ENCODE data around the gene LIMA1. TPM values are rescaled to one million over a fixed set of nuclear protein-coding genes. Genes with fewer than 3 reads are reported as not detected.

LIMA1 gene
- total and polyA plus RNA-seq, 9 of the 15 experiments (the other 6 are each of a cell fraction or from before 2014, with no cell fraction given) = 20.2 to 37.8 (median 27.3) TPM

DNA sequence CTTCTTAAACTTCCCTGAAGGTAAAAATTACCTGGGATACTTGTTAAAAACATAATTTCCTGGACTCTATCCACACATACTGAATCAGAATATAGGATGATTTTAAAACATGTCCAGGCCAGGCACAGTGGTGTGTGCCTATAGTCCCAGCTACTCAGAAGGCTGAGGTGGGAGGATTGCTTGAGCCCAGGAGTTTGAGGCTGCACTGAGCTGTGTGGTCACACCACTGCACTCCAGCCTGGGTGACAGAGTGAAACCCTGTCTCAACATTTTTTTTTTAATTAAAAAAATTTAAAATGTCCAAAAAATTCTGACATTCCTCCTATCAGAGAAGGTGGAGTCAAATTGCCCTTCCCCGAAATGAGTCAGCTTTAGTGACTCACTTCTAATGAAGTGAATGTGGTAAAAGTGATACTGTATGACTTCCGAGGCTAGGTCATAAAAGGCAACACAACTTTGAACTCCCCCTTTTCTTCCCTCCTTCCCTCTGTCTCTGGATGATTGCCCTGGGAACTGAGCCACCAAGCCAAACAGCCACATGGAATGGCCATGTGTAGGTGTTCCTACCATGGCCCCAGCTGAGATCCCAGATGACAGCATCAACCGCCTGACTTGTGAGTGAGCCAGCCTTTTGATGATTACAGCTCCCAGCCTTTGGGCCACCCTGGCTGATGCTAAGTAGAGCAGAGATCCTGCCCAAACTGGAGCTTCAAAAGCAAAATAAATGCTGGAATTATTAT is 36.3 kb downstream of the LIMA1 start (continued):
- TF ChIP-seq, protein P1, sequence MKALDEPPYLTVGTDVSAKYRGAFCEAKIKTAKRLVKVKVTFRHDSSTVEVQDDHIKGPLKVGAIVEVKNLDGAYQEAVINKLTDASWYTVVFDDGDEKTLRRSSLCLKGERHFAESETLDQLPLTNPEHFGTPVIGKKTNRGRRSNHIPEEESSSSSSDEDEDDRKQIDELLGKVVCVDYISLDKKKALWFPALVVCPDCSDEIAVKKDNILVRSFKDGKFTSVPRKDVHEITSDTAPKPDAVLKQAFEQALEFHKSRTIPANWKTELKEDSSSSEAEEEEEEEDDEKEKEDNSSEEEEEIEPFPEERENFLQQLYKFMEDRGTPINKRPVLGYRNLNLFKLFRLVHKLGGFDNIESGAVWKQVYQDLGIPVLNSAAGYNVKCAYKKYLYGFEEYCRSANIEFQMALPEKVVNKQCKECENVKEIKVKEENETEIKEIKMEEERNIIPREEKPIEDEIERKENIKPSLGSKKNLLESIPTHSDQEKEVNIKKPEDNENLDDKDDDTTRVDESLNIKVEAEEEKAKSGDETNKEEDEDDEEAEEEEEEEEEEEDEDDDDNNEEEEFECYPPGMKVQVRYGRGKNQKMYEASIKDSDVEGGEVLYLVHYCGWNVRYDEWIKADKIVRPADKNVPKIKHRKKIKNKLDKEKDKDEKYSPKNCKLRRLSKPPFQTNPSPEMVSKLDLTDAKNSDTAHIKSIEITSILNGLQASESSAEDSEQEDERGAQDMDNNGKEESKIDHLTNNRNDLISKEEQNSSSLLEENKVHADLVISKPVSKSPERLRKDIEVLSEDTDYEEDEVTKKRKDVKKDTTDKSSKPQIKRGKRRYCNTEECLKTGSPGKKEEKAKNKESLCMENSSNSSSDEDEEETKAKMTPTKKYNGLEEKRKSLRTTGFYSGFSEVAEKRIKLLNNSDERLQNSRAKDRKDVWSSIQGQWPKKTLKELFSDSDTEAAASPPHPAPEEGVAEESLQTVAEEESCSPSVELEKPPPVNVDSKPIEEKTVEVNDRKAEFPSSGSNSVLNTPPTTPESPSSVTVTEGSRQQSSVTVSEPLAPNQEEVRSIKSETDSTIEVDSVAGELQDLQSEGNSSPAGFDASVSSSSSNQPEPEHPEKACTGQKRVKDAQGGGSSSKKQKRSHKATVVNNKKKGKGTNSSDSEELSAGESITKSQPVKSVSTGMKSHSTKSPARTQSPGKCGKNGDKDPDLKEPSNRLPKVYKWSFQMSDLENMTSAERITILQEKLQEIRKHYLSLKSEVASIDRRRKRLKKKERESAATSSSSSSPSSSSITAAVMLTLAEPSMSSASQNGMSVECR (CRISPR knock-in tag; IDR thresholded peaks at IDR 0.05) = no peak
- TF ChIP-seq NEUROD1 (IDR thresholded peaks at IDR 0.05; ENCODE audit: borderline replicate concordance, low read depth, low read length, partially characterized antibody) = no peak
- no peak for TF ChIP-seq KLF1 (tag; IDR thresholded peaks at IDR 0.05)
- TF ChIP-seq MYNN (IDR thresholded peaks at IDR 0.05) = peak; percentile 95; the same call in 1 of the 2 replicates
- TF ChIP-seq MYNN (CRISPR knock-in tag; IDR thresholded peaks at IDR 0.05) = no peak
- TF ChIP-seq GATAD2B (IDR thresholded peaks at IDR 0.05; ENCODE audit: borderline replicate concordance) = no peak
- TF ChIP-seq, protein P2, sequence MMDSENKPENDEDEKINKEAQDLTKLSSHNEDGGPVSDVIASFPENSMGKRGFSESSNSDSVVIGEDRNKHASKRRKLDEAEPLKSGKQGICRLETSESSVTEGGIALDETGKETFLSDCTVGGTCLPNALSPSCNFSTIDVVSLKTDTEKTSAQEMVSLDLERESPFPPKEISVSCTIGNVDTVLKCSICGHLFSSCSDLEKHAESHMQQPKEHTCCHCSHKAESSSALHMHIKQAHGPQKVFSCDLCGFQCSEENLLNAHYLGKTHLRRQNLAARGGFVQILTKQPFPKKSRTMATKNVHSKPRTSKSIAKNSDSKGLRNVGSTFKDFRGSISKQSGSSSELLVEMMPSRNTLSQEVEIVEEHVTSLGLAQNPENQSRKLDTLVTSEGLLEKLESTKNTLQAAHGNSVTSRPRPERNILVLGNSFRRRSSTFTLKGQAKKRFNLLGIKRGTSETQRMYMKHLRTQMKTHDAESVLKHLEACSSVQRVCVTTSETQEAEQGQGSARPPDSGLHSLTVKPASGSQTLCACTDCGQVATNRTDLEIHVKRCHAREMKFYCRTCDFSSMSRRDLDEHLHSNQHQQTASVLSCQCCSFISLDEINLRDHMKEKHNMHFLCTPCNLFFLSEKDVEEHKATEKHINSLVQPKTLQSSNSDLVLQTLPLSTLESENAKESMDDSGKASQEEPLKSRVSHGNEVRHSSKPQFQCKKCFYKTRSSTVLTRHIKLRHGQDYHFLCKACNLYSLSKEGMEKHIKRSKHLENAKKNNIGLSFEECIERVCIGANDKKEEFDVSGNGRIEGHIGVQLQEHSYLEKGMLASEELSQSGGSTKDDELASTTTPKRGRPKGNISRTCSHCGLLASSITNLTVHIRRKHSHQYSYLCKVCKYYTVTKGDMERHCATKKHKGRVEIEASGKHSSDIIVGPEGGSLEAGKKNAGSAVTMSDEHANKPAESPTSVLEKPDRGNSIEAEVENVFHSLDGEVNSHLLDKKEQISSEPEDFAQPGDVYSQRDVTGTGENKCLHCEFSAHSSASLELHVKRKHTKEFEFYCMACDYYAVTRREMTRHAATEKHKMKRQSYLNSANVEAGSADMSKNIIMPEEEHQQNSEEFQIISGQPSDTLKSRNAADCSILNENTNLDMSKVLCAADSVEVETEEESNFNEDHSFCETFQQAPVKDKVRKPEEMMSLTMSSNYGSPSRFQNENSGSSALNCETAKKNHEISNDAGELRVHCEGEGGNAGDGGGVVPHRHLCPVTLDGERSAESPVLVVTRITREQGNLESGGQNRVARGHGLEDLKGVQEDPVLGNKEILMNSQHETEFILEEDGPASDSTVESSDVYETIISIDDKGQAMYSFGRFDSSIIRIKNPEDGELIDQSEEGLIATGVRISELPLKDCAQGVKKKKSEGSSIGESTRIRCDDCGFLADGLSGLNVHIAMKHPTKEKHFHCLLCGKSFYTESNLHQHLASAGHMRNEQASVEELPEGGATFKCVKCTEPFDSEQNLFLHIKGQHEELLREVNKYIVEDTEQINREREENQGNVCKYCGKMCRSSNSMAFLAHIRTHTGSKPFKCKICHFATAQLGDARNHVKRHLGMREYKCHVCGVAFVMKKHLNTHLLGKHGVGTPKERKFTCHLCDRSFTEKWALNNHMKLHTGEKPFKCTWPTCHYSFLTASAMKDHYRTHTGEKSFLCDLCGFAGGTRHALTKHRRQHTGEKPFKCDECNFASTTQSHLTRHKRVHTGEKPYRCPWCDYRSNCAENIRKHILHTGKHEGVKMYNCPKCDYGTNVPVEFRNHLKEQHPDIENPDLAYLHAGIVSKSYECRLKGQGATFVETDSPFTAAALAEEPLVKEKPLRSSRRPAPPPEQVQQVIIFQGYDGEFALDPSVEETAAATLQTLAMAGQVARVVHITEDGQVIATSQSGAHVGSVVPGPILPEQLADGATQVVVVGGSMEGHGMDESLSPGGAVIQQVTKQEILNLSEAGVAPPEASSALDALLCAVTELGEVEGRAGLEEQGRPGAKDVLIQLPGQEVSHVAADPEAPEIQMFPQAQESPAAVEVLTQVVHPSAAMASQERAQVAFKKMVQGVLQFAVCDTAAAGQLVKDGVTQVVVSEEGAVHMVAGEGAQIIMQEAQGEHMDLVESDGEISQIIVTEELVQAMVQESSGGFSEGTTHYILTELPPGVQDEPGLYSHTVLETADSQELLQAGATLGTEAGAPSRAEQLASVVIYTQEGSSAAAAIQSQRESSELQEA (IDR thresholded peaks at IDR 0.05; ENCODE audit: low read depth) = no peak
- no peak for TF ChIP-seq ZNF140 (CRISPR knock-in tag; IDR thresholded peaks at IDR 0.05)
- TF ChIP-seq, protein P3, sequence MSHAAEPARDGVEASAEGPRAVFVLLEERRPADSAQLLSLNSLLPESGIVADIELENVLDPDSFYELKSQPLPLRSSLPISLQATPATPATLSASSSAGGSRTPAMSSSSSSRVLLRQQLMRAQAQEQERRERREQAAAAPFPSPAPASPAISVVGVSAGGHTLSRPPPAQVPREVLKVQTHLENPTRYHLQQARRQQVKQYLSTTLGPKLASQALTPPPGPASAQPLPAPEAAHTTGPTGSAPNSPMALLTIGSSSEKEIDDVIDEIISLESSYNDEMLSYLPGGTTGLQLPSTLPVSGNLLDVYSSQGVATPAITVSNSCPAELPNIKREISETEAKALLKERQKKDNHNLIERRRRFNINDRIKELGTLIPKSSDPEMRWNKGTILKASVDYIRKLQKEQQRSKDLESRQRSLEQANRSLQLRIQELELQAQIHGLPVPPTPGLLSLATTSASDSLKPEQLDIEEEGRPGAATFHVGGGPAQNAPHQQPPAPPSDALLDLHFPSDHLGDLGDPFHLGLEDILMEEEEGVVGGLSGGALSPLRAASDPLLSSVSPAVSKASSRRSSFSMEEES (CRISPR knock-in tag; IDR thresholded peaks at IDR 0.05) = no peak
- TF ChIP-seq, protein P4, sequence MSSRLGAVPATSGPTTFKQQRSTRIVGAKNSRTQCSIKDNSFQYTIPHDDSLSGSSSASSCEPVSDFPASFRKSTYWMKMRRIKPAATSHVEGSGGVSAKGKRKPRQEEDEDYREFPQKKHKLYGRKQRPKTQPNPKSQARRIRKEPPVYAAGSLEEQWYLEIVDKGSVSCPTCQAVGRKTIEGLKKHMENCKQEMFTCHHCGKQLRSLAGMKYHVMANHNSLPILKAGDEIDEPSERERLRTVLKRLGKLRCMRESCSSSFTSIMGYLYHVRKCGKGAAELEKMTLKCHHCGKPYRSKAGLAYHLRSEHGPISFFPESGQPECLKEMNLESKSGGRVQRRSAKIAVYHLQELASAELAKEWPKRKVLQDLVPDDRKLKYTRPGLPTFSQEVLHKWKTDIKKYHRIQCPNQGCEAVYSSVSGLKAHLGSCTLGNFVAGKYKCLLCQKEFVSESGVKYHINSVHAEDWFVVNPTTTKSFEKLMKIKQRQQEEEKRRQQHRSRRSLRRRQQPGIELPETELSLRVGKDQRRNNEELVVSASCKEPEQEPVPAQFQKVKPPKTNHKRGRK (tag; IDR thresholded peaks at IDR 0.05) = no peak
- TF ChIP-seq CHD2 (IDR thresholded peaks at IDR 0.05; ENCODE audit: low read depth, low read length) = no peak
